Endothelial cell (in vitro differentiated cells): ENCODE results near the gene ALDH1A3. TPM values are rescaled to one million over a fixed set of nuclear protein-coding genes. Genes with fewer than 3 reads are reported as not detected.

ENCODE experiments used
- DNase-seq: peaks from one replicate; pipeline ENCODE4 v3.0.0; 2021; ENCODE audit warnings: low spot score
- H3K27ac Mint-ChIP-seq: one replicate; pipeline ENCODE4 v1.8.0; 2021; ENCODE audit warnings: mixed read lengths, inconsistent platforms; ENCODE audit not compliant: unreplicated experiment
- H3K27me3 Mint-ChIP-seq: one replicate; pipeline ENCODE4 v1.8.0; 2021; ENCODE audit warnings: mild to moderate bottlenecking, moderate library complexity, mixed read lengths, inconsistent platforms; ENCODE audit not compliant: unreplicated experiment
- H3K36me3 Mint-ChIP-seq: one replicate; pipeline ENCODE4 v1.8.0; 2021; ENCODE audit warnings: mild to moderate bottlenecking, low read depth, mixed read lengths, inconsistent platforms; ENCODE audit not compliant: unreplicated experiment
- H3K4me1 Mint-ChIP-seq: one replicate; pipeline ENCODE4 v1.8.0; 2021; ENCODE audit warnings: mild to moderate bottlenecking, mixed read lengths, inconsistent platforms; ENCODE audit not compliant: unreplicated experiment
- H3K4me3 Mint-ChIP-seq: one replicate; pipeline ENCODE4 v1.8.0; 2021; ENCODE audit warnings: mild to moderate bottlenecking, mixed read lengths, inconsistent platforms; ENCODE audit not compliant: unreplicated experiment
- H3K9me3 Mint-ChIP-seq: one replicate; pipeline ENCODE4 v1.8.0; 2021; ENCODE audit warnings: mixed read lengths, inconsistent platforms; ENCODE audit not compliant: unreplicated experiment
- CTCF ChIP-seq: fragments of 200-600 bp; sonication (generic); IDR thresholded peaks from one replicate; pipeline ENCODE4 v1.5.0; 2021; ENCODE audit warnings: antibody characterized with exemption; ENCODE audit not compliant: unreplicated experiment
- total RNA-seq: library from RNA; stranded (reverse); fragmentation: NEBNext Ultra II Directional; extraction: Animal tissue kit (Norgen Biotek cat#: 25700); gene quantifications from one replicate; pipeline ENCODE4 v1.2.1, GENCODE V29; 2021; ENCODE audit not compliant: unreplicated experiment

ALDH1A3 gene
- total RNA-seq, 1 donor from 2014 or later: 13.9 TPM

DNA sequence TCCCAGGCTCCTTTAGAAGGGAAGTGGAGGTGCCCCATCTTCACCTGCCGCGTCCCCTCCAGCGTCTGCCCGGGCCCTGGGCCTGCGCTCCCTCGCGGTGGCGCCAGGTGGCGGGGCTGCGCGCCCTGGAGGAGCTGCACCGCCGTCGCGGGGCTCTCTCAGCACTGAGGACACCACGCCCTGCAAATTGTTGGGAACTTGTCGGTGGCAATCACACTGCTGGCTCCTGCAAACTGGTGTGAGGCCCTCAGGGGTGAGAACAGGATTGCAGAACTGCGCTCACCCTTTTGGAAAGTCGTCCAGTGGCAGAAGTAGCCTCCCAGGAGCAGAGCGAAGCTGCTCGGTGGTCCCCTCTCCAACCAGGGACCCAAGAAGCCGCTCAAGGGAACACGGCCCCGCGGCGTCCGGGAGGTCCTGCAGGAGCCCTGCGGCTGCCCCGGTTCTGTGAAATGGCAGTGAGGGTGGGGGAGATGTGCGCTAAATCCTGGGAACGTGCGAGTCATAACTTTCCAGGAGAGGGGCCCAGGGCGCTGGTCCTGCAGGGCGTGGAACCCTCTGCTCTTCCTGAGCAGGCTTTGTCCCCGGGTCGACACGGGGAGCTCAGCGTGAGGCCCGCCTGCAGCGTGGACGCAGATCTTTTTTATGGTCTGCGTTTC, 38.5 kb downstream of the ALDH1A3 start:
- Mint-ChIP-seq H3K4me3 (peak overlapping the region; percentile 90), H3K9me3 (no peaks in the 10 kb centered on the region), H3K27me3 (peaks cover 19% of the 10 kb centered on the region), H3K4me1 (peaks cover 9% of the 10 kb centered on the region), H3K27ac (no peak overlapping the region), H3K36me3 (peaks cover 9% of the 10 kb centered on the region)
- peak; percentile 86 for DNase-seq
- TF ChIP-seq CTCF: peak; percentile 82

GRCh38 chr15:100918690-100919480, 39.3 kb downstream of the ALDH1A3 start, which contains the start of gene LRRK1:
Gene LRRK1, plus strand, starts transcription at chr15:100919357. Its CDS starts 5,276 bp downstream, at chr15:100924633.
- H3K36me3 Mint-ChIP-seq: peaks cover 4% of the 10 kb centered on the region
- no peak within 1 kb of the TSS for H3K27ac Mint-ChIP-seq
- H3K4me3 Mint-ChIP-seq: peak within 1 kb of the TSS; percentile 90
- DNase-seq: peak; percentile 33
- TF ChIP-seq CTCF: no peak
- H3K27me3 Mint-ChIP-seq: peaks cover 19% of the 10 kb centered on the region
- peaks cover 9% of the 10 kb centered on the region for H3K4me1 Mint-ChIP-seq
- no peaks in the 10 kb centered on the region for H3K9me3 Mint-ChIP-seq

GRCh38 chr15:100919481-100920405, 40.1 kb downstream of the ALDH1A3 start:
- peak; percentile 22 for DNase-seq
- no peaks in the 10 kb centered on the region for H3K36me3 Mint-ChIP-seq
- no peaks in the 10 kb centered on the region for H3K9me3 Mint-ChIP-seq
- peaks cover 9% of the 10 kb centered on the region for H3K4me1 Mint-ChIP-seq
- H3K27ac Mint-ChIP-seq: no peak overlapping the region
- TF ChIP-seq CTCF: no peak
- H3K27me3 Mint-ChIP-seq: peaks cover 19% of the 10 kb centered on the region
- peak overlapping the region; percentile 80 for H3K4me3 Mint-ChIP-seq

DNA sequence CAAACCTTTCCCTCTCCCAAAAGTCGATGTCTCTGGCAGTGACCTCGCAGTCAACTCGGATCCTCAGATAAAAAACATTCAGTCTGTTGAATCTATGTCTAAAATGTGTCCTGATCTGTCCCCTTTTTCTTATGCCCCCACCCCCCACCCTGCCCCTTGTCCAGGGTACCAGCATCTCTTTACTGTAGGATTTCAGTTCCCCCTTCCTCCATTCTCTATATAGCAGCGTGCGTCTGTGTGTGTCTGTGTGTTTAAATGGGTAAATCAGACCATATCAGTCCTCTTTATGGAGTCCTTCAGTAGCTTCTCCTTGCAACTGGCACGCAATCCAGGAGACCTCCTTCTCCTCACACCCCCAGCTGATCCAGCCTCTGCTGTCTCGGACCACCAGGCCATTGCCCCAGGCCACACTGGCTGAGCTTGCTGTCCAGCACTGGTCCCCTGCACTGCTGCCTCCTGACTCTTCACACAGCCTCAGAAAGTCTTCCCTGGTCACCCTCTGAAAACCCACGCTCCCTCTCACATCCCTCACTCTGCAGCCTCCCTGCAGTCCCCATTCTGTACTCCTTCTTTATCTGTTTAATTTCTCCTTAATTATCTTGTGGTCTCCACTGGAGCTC, 41.0 kb downstream of the ALDH1A3 start:
- H3K27me3 Mint-ChIP-seq: peaks cover 19% of the 10 kb centered on the region
- no peaks in the 10 kb centered on the region for H3K9me3 Mint-ChIP-seq
- peak overlapping the region; percentile 80 for H3K4me3 Mint-ChIP-seq
- no peak for DNase-seq
- H3K4me1 Mint-ChIP-seq: peaks cover 9% of the 10 kb centered on the region
- H3K36me3 Mint-ChIP-seq: no peaks in the 10 kb centered on the region
- no peak overlapping the region for H3K27ac Mint-ChIP-seq
- no peak for TF ChIP-seq CTCF
